CD14-positive monocyte (primary cell): ENCODE data around the gene APOF. TPM values are rescaled to one million over a fixed set of nuclear protein-coding genes. Genes with fewer than 3 reads are reported as not detected.
"Not testable (repeated sequence)": the region's sequence is repeated elsewhere in the genome, so short reads cannot be mapped to it uniquely, and the experiment has no call there.

Source experiments
- DNase-seq, 3 donors: peaks; one replicate each; pipeline ENCODE4 v3.0.0-alpha.2; 2011 to 2022
- H2AFZ ChIP-seq: 2 replicates; pipeline ENCODE4 v1.6.0; 2012; ENCODE audit warnings: mild to moderate bottlenecking, low read depth, low read length, inconsistent platforms; ENCODE audit not compliant: insufficient read depth, poor library complexity, severe bottlenecking
- H3K27ac ChIP-seq, 2 donors: 1 replicate in 1 of 2; 2 replicates in 1 of 2; pipeline ENCODE4 v1.5.1; 2012 to 2013; ENCODE audit warnings: low read length in 2 of 2, control low read depth in 1 of 2, inconsistent platforms in 1 of 2, low read depth in 1 of 2, mild to moderate bottlenecking in 1 of 2
- H3K27me3 ChIP-seq, 2 donors: one replicate each; pipeline versions ENCODE4 v1.6.0 to v1.6.1; 2011 to 2013; ENCODE audit warnings: low read length in 2 of 2; ENCODE audit not compliant: control insufficient read depth in 2 of 2, insufficient read depth in 2 of 2
- H3K36me3 ChIP-seq, 2 donors: replicated peaks in 1 of 2; 1 replicate in 1 of 2; 2 replicates in 1 of 2; pipeline versions ENCODE4 v1.5.1 to v1.6.1; 2012 to 2013; ENCODE audit warnings: low read length in 2 of 2, control low read depth in 1 of 2, inconsistent platforms in 1 of 2, mild to moderate bottlenecking in 1 of 2; ENCODE audit not compliant: insufficient read depth in 2 of 2, control insufficient read depth in 1 of 2
- H3K4me1 ChIP-seq, 2 donors: 1 replicate in 1 of 2; 2 replicates in 1 of 2; pipeline versions ENCODE4 v1.5.1 to v1.6.1; 2012 to 2013; ENCODE audit warnings: low read length in 2 of 2, control low read depth in 1 of 2, inconsistent platforms in 1 of 2, mild to moderate bottlenecking in 1 of 2, moderate library complexity in 1 of 2; ENCODE audit not compliant: insufficient read depth in 2 of 2, control insufficient read depth in 1 of 2
- H3K4me2 ChIP-seq: replicated peaks from 2 replicates; pipeline ENCODE3; 2012; ENCODE audit warnings: low read length, moderate library complexity, mild to moderate bottlenecking; ENCODE audit not compliant: poor library complexity, severe bottlenecking; ENCODE audit errors: extremely low read depth
- H3K4me3 ChIP-seq, 3 experiments: fragments of 200-600 bp in 1 of 3; sonication (generic) in 1 of 3; replicated peaks in 1 of 3; 1 replicate in 2 of 3; 2 replicates in 1 of 3; pipeline ENCODE4 v1.5.1; 2011 to 2013; ENCODE audit warnings: low read length in 3 of 3, mild to moderate bottlenecking in 3 of 3, control low read depth in 2 of 3, low read depth in 2 of 3, inconsistent platforms in 1 of 3, moderate library complexity in 1 of 3
- H3K79me2 ChIP-seq: 2 replicates; pipeline ENCODE4 v1.6.0; 2012; ENCODE audit warnings: mild to moderate bottlenecking, control low read depth, inconsistent platforms, low read length, moderate library complexity; ENCODE audit not compliant: insufficient read depth
- H3K9ac ChIP-seq: 2 replicates; pipeline ENCODE4 v1.6.0; 2017; ENCODE audit warnings: low read length, mild to moderate bottlenecking; ENCODE audit not compliant: insufficient read depth, poor library complexity, severe bottlenecking
- H3K9me3 ChIP-seq, 2 donors: replicated peaks in 1 of 2; 1 replicate in 1 of 2; 2 replicates in 1 of 2; pipeline versions ENCODE4 v1.5.1 to v1.6.1; 2012 to 2013; ENCODE audit warnings: low read length in 2 of 2, control low read depth in 1 of 2; ENCODE audit not compliant: control insufficient read depth in 1 of 2, insufficient read depth in 1 of 2
- H4K20me1 ChIP-seq: 2 replicates; pipeline ENCODE4 v1.6.0; 2012; ENCODE audit warnings: mild to moderate bottlenecking, low read length, control low read depth, moderate library complexity; ENCODE audit not compliant: insufficient read depth
- H3K27ac Mint-ChIP-seq, 7 donors: one replicate each; pipeline ENCODE4 v1.8.0; 2020; ENCODE audit warnings: mild to moderate bottlenecking in 7 of 7, mixed read lengths in 7 of 7, moderate library complexity in 6 of 7, inconsistent platforms in 2 of 7
- H3K27me3 Mint-ChIP-seq, 3 donors: one replicate each; pipeline ENCODE4 v1.8.0; 2021 to 2022; ENCODE audit warnings: low read depth in 3 of 3, mild to moderate bottlenecking in 3 of 3, mixed read lengths in 3 of 3, moderate library complexity in 3 of 3, inconsistent platforms in 1 of 3
- H3K36me3 Mint-ChIP-seq, 2 donors: one replicate each; pipeline ENCODE4 v1.8.0; 2020; ENCODE audit warnings: mixed read lengths in 2 of 2, inconsistent platforms in 1 of 2, mild to moderate bottlenecking in 1 of 2
- H3K4me1 Mint-ChIP-seq: one replicate; pipeline ENCODE4 v1.8.0; 2020; ENCODE audit warnings: mild to moderate bottlenecking, mixed read lengths
- H3K4me3 Mint-ChIP-seq, 2 donors: one replicate each; pipeline ENCODE4 v1.8.0; 2020; ENCODE audit warnings: mild to moderate bottlenecking in 2 of 2, mixed read lengths in 2 of 2, moderate library complexity in 1 of 2
- H3K9me3 Mint-ChIP-seq, 7 donors: one replicate each; pipeline ENCODE4 v1.8.0; 2020 to 2022; ENCODE audit warnings: mixed read lengths in 7 of 7, mild to moderate bottlenecking in 6 of 7, moderate library complexity in 6 of 7, inconsistent platforms in 2 of 7
- CTCF ChIP-seq: fragments of 200-600 bp; IDR thresholded peaks from one replicate; pipeline ENCODE4 v1.8.0; 2022; ENCODE audit warnings: antibody characterized with exemption, mild to moderate bottlenecking
- WGBS: methylation state at CpG from one replicate; pipeline ENCODE4 v1.1.5; 2013; ENCODE audit warnings: missing lambda C conversion rate; ENCODE audit not compliant: insufficient coverage; 5-methylcytosine and 5-hydroxymethylcytosine counted together
- intact Hi-C, 2 donors: fragments of 100-400 bp; cut with micrococcal nuclease; formaldehyde crosslinking; loops; one replicate each; pipeline versions ENCODE4 v1.15.0 to v1.15.1; 2023
- polyA plus RNA-seq, 3 donors: library from polyadenylated mRNA; depleted of rRNA in 1 of 3; unstranded in 2 of 3; stranded (reverse) in 1 of 3; fragments of 300-500 nt in 2 of 3; fragments of >200 nt in 1 of 3; fragmentation: Illumina TruSeq in 2 of 3; gene quantifications; 1 replicate in 2 of 3; 2 replicates in 1 of 3; pipeline ENCODE4 v1.2.3, GENCODE V29; 2012 to 2021

The APOF gene
- polyA plus RNA-seq, 3 donors: not detected

GRCh38 chr12:56399466-56399865 lies 36.8 kb upstream of the APOF start:
- H2AFZ ChIP-seq, H3K79me2 ChIP-seq, H3K9ac ChIP-seq, H3K27me3 Mint-ChIP-seq, H3K4me3 Mint-ChIP-seq, intact Hi-C loops, H4K20me1 ChIP-seq, H3K4me2 ChIP-seq, H3K36me3 ChIP-seq, H3K27ac Mint-ChIP-seq, H3K4me1 ChIP-seq, H3K27ac ChIP-seq, H3K27me3 ChIP-seq, H3K4me3 ChIP-seq, H3K9me3 ChIP-seq, DNase-seq, H3K36me3 Mint-ChIP-seq, H3K4me1 Mint-ChIP-seq: not testable (repeated sequence)
- 100% methylated on average over 1 of the region's 3 CpGs for WGBS
- H3K9me3 Mint-ChIP-seq: peaks cover 10 to 25% (median 14%) of the 10 kb centered on the region in 7 donors

GRCh38 chr12:56398324-56398723 lies 35.7 kb upstream of the APOF start:
- Histone ChIP-seq H2AFZ (no peak overlapping the region), H4K20me1 (no peaks in the 10 kb centered on the region), H3K9ac (no peak overlapping the region), H3K9me3 (peaks cover 5 to 6% of the 10 kb centered on the region in 2 donors), H3K4me2 (no peak overlapping the region), H3K36me3 (no peaks in the 10 kb centered on the region), H3K27me3 (no peaks in the 10 kb centered on the region), H3K4me3 (no peak overlapping the region), H3K27ac (no peak overlapping the region), H3K4me1 (no peaks in the 10 kb centered on the region), H3K79me2 (no peaks in the 10 kb centered on the region)
- Mint-ChIP-seq H3K27ac (no peak overlapping the region), H3K36me3 (no peaks in the 10 kb centered on the region), H3K27me3 (peaks cover 0 to 6% (median under 1%) of the 10 kb centered on the region in 3 donors), H3K9me3 (peaks cover 10 to 25% (median 15%) of the 10 kb centered on the region in 7 donors), H3K4me3 (no peak overlapping the region), H3K4me1 (no peaks in the 10 kb centered on the region)
- DNase-seq: no peak
- intact Hi-C loops: no loop called here
- no peak for TF ChIP-seq CTCF
